Epithelial cell of umbilical artery (primary cell): Measurements from ENCODE around the gene FBXL22. TPM values are rescaled to one million over a fixed set of nuclear protein-coding genes. Genes with fewer than 3 reads are reported as not detected.

Experiments used
- total RNA-seq: library from RNA; depleted of rRNA; stranded (reverse); fragments of >200 nt; gene quantifications from 2 replicates; pipeline ENCODE4 v1.2.3, GENCODE V29; 2014

FBXL22 gene
- total RNA-seq: under 0.01 TPM in 1 of 2 replicates, not detected in the other

GRCh38 chr15:63597038-63597790, at the start of gene FBXL22:
TSS of gene FBXL22 (plus strand) at chr15:63597387. CDS start at chr15:63597393, 6 bp downstream.

Other genes with a start within 250 kb of the FBXL22 start
- 0.65 and 3.0 TPM in 2 replicates for gene CA12, start 215.5 kb upstream of the FBXL22 start, total RNA-seq
- 41.6 and 48.3 TPM in 2 replicates for gene USP3, start 92.8 kb upstream of the FBXL22 start, total RNA-seq
- gene HERC1, start 236.6 kb downstream of the FBXL22 start, total RNA-seq: 121 and 153 TPM in 2 replicates